H1 (cell line): Measurements from ENCODE around the gene PPIL4. TPM values are rescaled to one million over a fixed set of nuclear protein-coding genes. Genes with fewer than 3 reads are reported as not detected.
"Not testable (repeated sequence)": the region's sequence is repeated elsewhere in the genome, so short reads cannot be mapped to it uniquely, and the experiment has no call there.

Experiments
- CTCF ChIA-PET: fragments of 300-600 bp; sonication (Branson Sonifier 250); formaldehyde crosslinking; loops from one replicate; lab custom pipeline; 2021; ENCODE audit not compliant: partially characterized antibody; lab: Charles Lee
- POLR2A ChIA-PET: fragments of 300-600 bp; sonication (Branson Sonifier 250); formaldehyde crosslinking; loops from one replicate; lab custom pipeline; 2021; ENCODE audit warnings: inconsistent platforms; ENCODE audit not compliant: partially characterized antibody; lab: Charles Lee
- DNase-seq, 2 experiments: peaks; one replicate each; pipeline versions ENCODE4 v3.0.0 to v3.0.0-alpha.2; 2010 to 2022; ENCODE audit warnings: low spot score in 2 of 2, low read depth in 1 of 2, mixed read lengths in 1 of 2
- FAIRE-seq: peaks from 2 replicates; lab custom pipeline; 2011; peaks lifted over from hg19 to GRCh38; lab: Jason Lieb, UNC
- H2AFZ ChIP-seq: 2 replicates; pipeline ENCODE4 v1.8.1; 2012; ENCODE audit warnings: low read length, inconsistent platforms
- H2AK5ac ChIP-seq: 2 replicates; pipeline ENCODE4 v1.6.1; 2013; ENCODE audit warnings: low read depth, low read length
- H2BK120ac ChIP-seq: replicated peaks from 2 replicates; pipeline ENCODE3; 2013; ENCODE audit warnings: low read depth, low read length, inconsistent platforms
- H2BK12ac ChIP-seq: 2 replicates; pipeline ENCODE4 v1.6.1; 2013; ENCODE audit warnings: low read depth, low read length
- H2BK15ac ChIP-seq: 2 replicates; pipeline ENCODE4 v1.6.1; 2013; ENCODE audit warnings: low read length
- H2BK20ac ChIP-seq: 2 replicates; pipeline ENCODE4 v1.6.1; 2013; ENCODE audit warnings: low read length
- H2BK5ac ChIP-seq: 2 replicates; pipeline ENCODE4 v1.6.1; 2013; ENCODE audit warnings: low read depth, low read length
- H3K14ac ChIP-seq: 2 replicates; pipeline ENCODE4 v1.6.1; 2013; ENCODE audit warnings: inconsistent platforms; ENCODE audit not compliant: insufficient read length
- H3K18ac ChIP-seq: 2 replicates; pipeline ENCODE4 v1.6.1; 2013; ENCODE audit warnings: low read length; ENCODE audit errors: extremely low read depth
- H3K23ac ChIP-seq: 2 replicates; pipeline ENCODE4 v1.6.1; 2013; ENCODE audit warnings: inconsistent platforms; ENCODE audit not compliant: insufficient read length
- H3K23me2 ChIP-seq: 2 replicates; pipeline ENCODE4 v1.6.1; 2013; ENCODE audit warnings: low read depth, low read length
- H3K27ac ChIP-seq: 2 replicates; pipeline ENCODE4 v1.6.1; 2011; ENCODE audit warnings: low read depth, low read length, inconsistent platforms
- H3K27me3 ChIP-seq, 4 experiments: replicated peaks in 1 of 4; 1 replicate in 1 of 4; 2 replicates in 3 of 4; pipeline versions ENCODE4 v1.6.1 to v1.8.1; 2011 to 2013; ENCODE audit warnings: low read length in 3 of 4, mild to moderate bottlenecking in 3 of 4, inconsistent platforms in 2 of 4, mixed read lengths in 2 of 4, moderate library complexity in 1 of 4; ENCODE audit not compliant: control insufficient read depth in 3 of 4, insufficient read depth in 3 of 4; ENCODE audit errors: extremely low read depth in 1 of 4
- H3K36me3 ChIP-seq, 4 experiments: 2 replicates each; pipeline versions ENCODE4 v1.6.1 to v1.8.1; 2011 to 2013; ENCODE audit warnings: mild to moderate bottlenecking in 4 of 4, low read length in 3 of 4, moderate library complexity in 2 of 4, control low read depth in 1 of 4, inconsistent platforms in 1 of 4; ENCODE audit not compliant: insufficient read depth in 4 of 4, control insufficient read depth in 2 of 4
- H3K4ac ChIP-seq: replicated peaks from 2 replicates; pipeline ENCODE3; 2013; ENCODE audit warnings: low read length, low read depth, mixed read lengths, inconsistent platforms; ENCODE audit not compliant: insufficient read length
- H3K4me1 ChIP-seq, 4 experiments: replicated peaks in 1 of 4; 1 replicate in 1 of 4; 2 replicates in 3 of 4; pipeline versions ENCODE4 v1.6.1 to v1.8.1; 2011 to 2013; ENCODE audit warnings: low read length in 3 of 4, inconsistent platforms in 2 of 4, mixed read lengths in 1 of 4; ENCODE audit not compliant: insufficient read depth in 4 of 4, control insufficient read depth in 3 of 4
- H3K4me2 ChIP-seq, 2 experiments: 2 replicates each; pipeline versions ENCODE4 v1.6.1 to v1.8.1; 2011 to 2013; ENCODE audit warnings: low read depth in 2 of 2, low read length in 2 of 2, control low read depth in 1 of 2, inconsistent platforms in 1 of 2, mild to moderate bottlenecking in 1 of 2; ENCODE audit not compliant: insufficient read depth in 1 of 2
- H3K4me3 ChIP-seq, 4 experiments: fragments of 200-600, 300-600 bp in 1 of 4; sonication (generic), shearing (Covaris generic), sonication (Bioruptor Twin) in 1 of 4; 2 replicates each; pipeline versions ENCODE4 v1.5.1 to v1.8.1; 2011 to 2016; ENCODE audit warnings: low read length in 4 of 4, low read depth in 3 of 4, control low read depth in 2 of 4, inconsistent platforms in 2 of 4, mild to moderate bottlenecking in 2 of 4, mixed read lengths in 1 of 4, moderate library complexity in 1 of 4; ENCODE audit not compliant: insufficient read depth in 2 of 4; ENCODE audit errors: extremely low read depth in 1 of 4
- H3K56ac ChIP-seq: replicated peaks from 2 replicates; pipeline ENCODE3; 2013; ENCODE audit warnings: low read depth, mild to moderate bottlenecking, mixed read lengths, low read length, inconsistent platforms; ENCODE audit not compliant: insufficient read length
- H3K79me1 ChIP-seq: 2 replicates; pipeline ENCODE4 v1.6.1; 2013; ENCODE audit warnings: low read depth, low read length, control low read depth
- H3K79me2 ChIP-seq, 2 experiments: 2 replicates each; pipeline versions ENCODE4 v1.6.1 to v1.8.1; 2012 to 2013; ENCODE audit warnings: low read length in 2 of 2, mild to moderate bottlenecking in 2 of 2, inconsistent platforms in 1 of 2; ENCODE audit not compliant: insufficient read depth in 2 of 2, control insufficient read depth in 1 of 2
- H3K9ac ChIP-seq, 4 experiments: replicated peaks in 1 of 4; 1 replicate in 1 of 4; 2 replicates in 3 of 4; pipeline versions ENCODE4 v1.6.1 to v1.8.1; 2011 to 2013; ENCODE audit warnings: low read depth in 3 of 4, low read length in 3 of 4, control low read depth in 2 of 4, mild to moderate bottlenecking in 2 of 4, moderate library complexity in 2 of 4, inconsistent platforms in 1 of 4; ENCODE audit errors: extremely low read depth in 1 of 4
- H3K9me3 ChIP-seq, 2 experiments: 2 replicates each; pipeline versions ENCODE4 v1.6.1 to v1.8.1; 2012 to 2013; ENCODE audit warnings: mild to moderate bottlenecking in 2 of 2, moderate library complexity in 2 of 2, control low read depth in 1 of 2, inconsistent platforms in 1 of 2, low read depth in 1 of 2, low read length in 1 of 2, mixed read lengths in 1 of 2; ENCODE audit not compliant: insufficient read depth in 2 of 2
- H4K20me1 ChIP-seq, 2 experiments: replicated peaks in 1 of 2; 2 replicates each; pipeline versions ENCODE3 to v1.8.1; 2011 to 2013; ENCODE audit warnings: inconsistent platforms in 2 of 2, low read length in 2 of 2, mild to moderate bottlenecking in 1 of 2; ENCODE audit not compliant: insufficient read depth in 2 of 2, control insufficient read depth in 1 of 2
- H4K5ac ChIP-seq: 2 replicates; pipeline ENCODE4 v1.6.1; 2013; ENCODE audit warnings: low read length, low read depth, mixed read lengths, inconsistent platforms; ENCODE audit not compliant: insufficient read length
- H4K8ac ChIP-seq: 2 replicates; pipeline ENCODE4 v1.8.0; 2013; ENCODE audit warnings: mild to moderate bottlenecking, moderate library complexity, low read length, inconsistent platforms; ENCODE audit not compliant: insufficient read depth; ENCODE audit errors: extremely low read depth
- H4K91ac ChIP-seq: replicated peaks from 2 replicates; pipeline ENCODE3; 2013; ENCODE audit warnings: low read length, mixed read lengths, inconsistent platforms; ENCODE audit not compliant: insufficient read length
- WGBS, 2 experiments: shearing (Covaris generic) in 1 of 2; methylation state at CpG; one replicate each; pipeline versions ENCODE4 v1.1.6 to v1.1.7; 2013 to 2015; ENCODE audit warnings: low lambda C conversion rate in 2 of 2, mixed read lengths in 2 of 2, inconsistent platforms in 1 of 2, low coverage in 1 of 2, missing lambda C conversion rate in 1 of 2; ENCODE audit not compliant: insufficient replicate concordance in 2 of 2, insufficient coverage in 1 of 2, insufficient read length in 1 of 2; ENCODE audit errors: extremely low coverage in 1 of 2, missing lambda C conversion rate in 1 of 2; 5-methylcytosine and 5-hydroxymethylcytosine counted together
- polyA plus RNA-seq, 7 experiments: library from polyadenylated mRNA; depleted of rRNA in 3 of 7; stranded (reverse) in 5 of 7; unstranded in 2 of 7; fragments of >200 nt in 5 of 7; fragments of 200-250 nt in 2 of 7; gene quantifications; 1 replicate in 5 of 7; 2 replicates in 1 of 7; 4 replicates in 1 of 7; pipeline versions ENCODE4 v1.2.1 to v1.2.3, GENCODE V29; 2011 to 2013; ENCODE audit warnings: missing spikeins in 2 of 7, mixed read lengths in 2 of 7
- total RNA-seq: library from RNA; stranded (reverse); fragmentation: NEBNext Ultra II Directional; extraction: Animal tissue kit (Norgen Biotek cat#: 25700); gene quantifications from 2 replicates; pipeline ENCODE4 v1.2.1, GENCODE V29; 2021

Gene PPIL4
- total and polyA plus RNA-seq, 2 of the 8 experiments (the other 6 are each of a cell fraction or from before 2014, with no cell fraction given): 2.0 to 33.2 TPM

DNA sequence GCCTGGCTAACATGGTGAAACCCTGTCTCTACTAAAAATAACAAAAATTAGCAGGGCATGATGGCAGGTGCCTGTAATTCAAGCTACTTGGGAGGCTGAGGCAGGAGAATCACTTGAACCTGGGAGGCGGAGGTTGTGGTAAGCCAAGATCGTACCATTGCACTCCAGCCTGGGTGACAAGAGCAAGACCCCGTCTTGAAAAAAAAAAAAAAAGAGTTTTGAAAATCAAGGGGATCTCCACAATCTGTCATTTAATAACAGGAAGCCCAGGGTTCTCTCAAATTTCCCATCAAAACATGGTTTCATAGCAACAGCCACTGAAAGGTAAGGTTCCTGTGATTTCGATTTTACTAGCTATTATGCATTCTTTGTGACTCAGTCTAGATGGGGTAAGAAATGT lies 51.0 kb downstream of the PPIL4 start:
- H2BK5ac ChIP-seq, H3K4ac ChIP-seq, H3K14ac ChIP-seq, H3K23ac ChIP-seq, H3K18ac ChIP-seq, H3K23me2 ChIP-seq, H4K5ac ChIP-seq, H2AFZ ChIP-seq, H3K56ac ChIP-seq, H2BK20ac ChIP-seq, H3K27me3 ChIP-seq, H3K9ac ChIP-seq, H3K4me1 ChIP-seq, H3K36me3 ChIP-seq, H2BK15ac ChIP-seq, H3K4me3 ChIP-seq, H4K20me1 ChIP-seq, POLR2A ChIA-PET, FAIRE-seq, H3K9me3 ChIP-seq, H4K91ac ChIP-seq, H3K4me2 ChIP-seq, H2BK12ac ChIP-seq, H2AK5ac ChIP-seq, DNase-seq, H3K27ac ChIP-seq, H3K79me2 ChIP-seq, H2BK120ac ChIP-seq, H4K8ac ChIP-seq, H3K79me1 ChIP-seq: not testable (repeated sequence)
- CTCF ChIA-PET: interaction anchor here (0.6 to 0.9 kb wide), 3 partner anchors 11 to 452 kb away, joined by 3 to 11 read pairs (median 5); no protein-coding TSS in a partner anchor
- WGBS, 2 experiments: 94% methylated on average over 4 of the region's 4 CpGs; no CpG with 5 or more reads in 1 of the 2 experiments
